Measurements from ENCODE around the gene SLC38A10. TPM values are rescaled to one million over a fixed set of nuclear protein-coding genes. Genes with fewer than 3 reads are reported as not detected.

The SLC38A10 gene
- total and polyA plus RNA-seq, 12 donors: 17.6 to 190 (median 102) TPM

- no peak for DNase-seq
- TF ChIP-seq CTCF (IDR thresholded peaks at IDR 0.05): no peak
- TF ChIP-seq POLR2A (IDR thresholded peaks at IDR 0.05): no peak
- 83 to 94% (median 91%) methylated on average over 9 of the region's 9 CpGs for WGBS, 4 donors
- intact Hi-C loops (cut with DNase I): no loop called here
- no peaks in the 10 kb centered on the region for H3K27me3 ChIP-seq
- no peaks in the 10 kb centered on the region for H3K36me3 ChIP-seq (replicated peaks in 1 of 2)
- no peak overlapping the region for H3K27ac ChIP-seq
- H3K9me3 ChIP-seq (replicated peaks in 1 of 3): no peaks in the 10 kb centered on the region
- no peak overlapping the region for H3K4me3 ChIP-seq
- no peaks in the 10 kb centered on the region for H3K4me1 ChIP-seq (replicated peaks in 1 of 2)
Measured at GRCh38 chr17:81212365-81212764, 82.7 kb downstream of the SLC38A10 start.

DNA sequence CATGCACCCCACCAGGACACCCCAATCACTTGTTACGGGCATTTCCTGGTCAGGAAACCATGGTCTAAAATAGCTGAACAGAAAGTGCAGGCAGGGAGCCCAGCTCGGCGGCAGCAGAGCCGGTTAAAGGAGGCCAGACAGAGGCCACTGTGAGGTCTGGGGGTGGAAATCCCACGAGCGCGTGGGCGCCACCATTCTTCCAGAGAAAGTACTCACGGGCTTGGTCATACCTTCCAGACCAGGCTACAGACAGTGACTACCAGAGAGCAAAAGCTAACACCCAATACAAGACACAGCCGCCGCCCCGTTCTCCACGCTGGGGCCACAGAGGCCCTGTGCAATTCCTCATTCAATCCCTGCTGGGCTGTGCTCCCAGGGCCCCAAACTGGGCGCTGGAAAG is 84.2 kb downstream of the SLC38A10 start:
- WGBS, 4 donors: 68 to 75% (median 73%) methylated on average over 12 to 14 of the region's 14 CpGs
- Histone ChIP-seq H3K27ac (no peak overlapping the region), H3K4me1 (replicated peaks in 1 of 2) (no peaks in the 10 kb centered on the region), H3K9me3 (replicated peaks in 1 of 3) (no peaks in the 10 kb centered on the region), H3K4me3 (no peak overlapping the region), H3K36me3 (replicated peaks in 1 of 2) (no peaks in the 10 kb centered on the region), H3K27me3 (no peaks in the 10 kb centered on the region)
- TF ChIP-seq POLR2A (IDR thresholded peaks at IDR 0.05) (no peak), CTCF (IDR thresholded peaks at IDR 0.05) (no peak)
- intact Hi-C loops (cut with DNase I): no loop called here
- DNase-seq: no peak

- Histone ChIP-seq H3K36me3 (replicated peaks in 1 of 2) (no peaks in the 10 kb centered on the region), H3K4me3 (no peak overlapping the region), H3K27ac (no peak overlapping the region), H3K27me3 (no peaks in the 10 kb centered on the region), H3K9me3 (replicated peaks in 1 of 3) (no peaks in the 10 kb centered on the region), H3K4me1 (replicated peaks in 1 of 2) (no peaks in the 10 kb centered on the region)
- TF ChIP-seq POLR2A (IDR thresholded peaks at IDR 0.05) (no peak), CTCF (IDR thresholded peaks at IDR 0.05) (no peak)
- intact Hi-C loops (cut with DNase I): no loop called here
- no peak for DNase-seq
- 73 to 86% (median 75%) methylated on average over 10 of the region's 10 CpGs for WGBS, 4 donors
Measured at GRCh38 chr17:81210466-81210865, 84.6 kb downstream of the SLC38A10 start.

- Histone ChIP-seq H3K9me3 (replicated peaks in 1 of 3) (no peaks in the 10 kb centered on the region), H3K4me1 (replicated peaks in 1 of 2) (no peaks in the 10 kb centered on the region), H3K27ac (no peak overlapping the region), H3K4me3 (no peak overlapping the region), H3K36me3 (replicated peaks in 1 of 2) (no peaks in the 10 kb centered on the region), H3K27me3 (no peaks in the 10 kb centered on the region)
- no peak for TF ChIP-seq CTCF (IDR thresholded peaks at IDR 0.05)
- TF ChIP-seq POLR2A (IDR thresholded peaks at IDR 0.05): no peak
- intact Hi-C loops (cut with DNase I): no loop called here
- no peak for DNase-seq
- WGBS, 4 donors: 93 to 99% (median 95%) methylated on average over 6 to 16 of the region's 16 CpGs
Measured at GRCh38 chr17:81209141-81209540, 86.0 kb downstream of the SLC38A10 start.
